ENCODE data around the gene FGF12.

GRCh38 chr3:192186498-192186897 lies 540.8 kb downstream of the FGF12 start:
- TF ChIP-seq CTCF (conservative IDR thresholded peaks at IDR 0.05 in 1 of 2, IDR thresholded peaks at IDR 0.05 in 1 of 2; ENCODE audit: low read depth in 1 of 2, low read length in 2 of 2): no peak
- no peak for TF ChIP-seq EZH2 (IDR thresholded peaks at IDR 0.05; ENCODE audit: low read length, missing control alignments)
